Measurements from ENCODE around the gene PABPC1L2B.
"Not testable (repeated sequence)": the region's sequence is repeated elsewhere in the genome, so short reads cannot be mapped to it uniquely, and the experiment has no call there.

DNA sequence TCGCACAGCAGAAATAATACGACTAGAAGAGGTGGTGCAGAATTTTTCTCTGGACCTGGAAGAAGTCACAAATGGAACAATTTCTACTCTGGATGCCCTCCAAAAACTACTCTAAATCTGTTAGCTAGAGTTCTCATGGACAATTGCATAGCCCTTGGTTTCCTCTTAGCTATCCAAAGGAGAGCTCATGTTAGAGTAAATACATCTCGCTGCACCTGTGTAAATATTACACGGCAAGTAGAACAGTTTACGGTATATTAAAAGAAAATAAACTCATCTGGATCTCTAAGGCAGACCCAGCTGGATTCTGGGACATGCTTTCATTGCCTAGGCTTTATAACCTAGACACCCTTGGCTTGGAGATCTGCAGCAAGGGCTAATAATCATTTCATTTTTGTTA, 30.9 kb upstream of the PABPC1L2B start:
- TF ChIP-seq POLR2A (IDR thresholded peaks at IDR 0.05; ENCODE audit: extremely low read depth, insufficient read length); CTCF (IDR thresholded peaks at IDR 0.05; ENCODE audit: low read depth, low read length); MAX (IDR thresholded peaks at IDR 0.05; ENCODE audit: low read depth, low read length); MYC (IDR thresholded peaks at IDR 0.05; ENCODE audit: low read depth, low read length): not testable (repeated sequence)
